Heart left ventricle (tissue), 13 donors: ENCODE data around the gene PKNOX2.

Experiments used
- POLR2A ChIP-seq, 2 donors: fragments of 450-650 bp; IDR thresholded peaks; one replicate each; pipeline ENCODE4 v1.6.1; 2017; ENCODE audit warnings: antibody characterized with exemption in 2 of 2, mild to moderate bottlenecking in 2 of 2, moderate library complexity in 2 of 2
- TF ChIP-seq, protein P1 (sequence below), 12 donors: fragments of 200-600 bp; sonication (generic) in 4 of 12; IDR thresholded peaks; one replicate each; pipeline versions ENCODE4 v1.5.0 to v1.8.0; 2018 to 2022; ENCODE audit warnings: antibody characterized with exemption in 12 of 12, mild to moderate bottlenecking in 5 of 12
- donor health status: ischemic (EF 13 %, LVEDD 7.1; RV severe dilation, severe dysfunction).
- donor health status: DM: no; HTN: yes; CAD: no.
- donor health status: DM: no; HTN: no; CAD: no.
- donor health status: ischemic (EF 25% LVEDD 6.9; RV normal size, moderate dysfunction).
- donor health status: ischemic (EF 25% LVEDD 5.7; RV mildly dilated, moderate dysfunction).
- donor health status: ischemic (EF 35%, LVEDD 5.7; RV mildly dilated, moderate dysfunction).
- donor health status: nonischemic (EF 11% LVEDD 7.7; RV severe dilation, severe dysfunction).
- donor health status: DM: yes; HTN: yes; CAD: no.
- donor health status: PGD.
- donor health status: ischemic (EF 29% LVEDD 5.4; RV normal size, mild dysfunction).
- donor health status: nonischemic (EF 23%, LVEDD 6.1; RV moderate dilation, normal function).

DNA sequence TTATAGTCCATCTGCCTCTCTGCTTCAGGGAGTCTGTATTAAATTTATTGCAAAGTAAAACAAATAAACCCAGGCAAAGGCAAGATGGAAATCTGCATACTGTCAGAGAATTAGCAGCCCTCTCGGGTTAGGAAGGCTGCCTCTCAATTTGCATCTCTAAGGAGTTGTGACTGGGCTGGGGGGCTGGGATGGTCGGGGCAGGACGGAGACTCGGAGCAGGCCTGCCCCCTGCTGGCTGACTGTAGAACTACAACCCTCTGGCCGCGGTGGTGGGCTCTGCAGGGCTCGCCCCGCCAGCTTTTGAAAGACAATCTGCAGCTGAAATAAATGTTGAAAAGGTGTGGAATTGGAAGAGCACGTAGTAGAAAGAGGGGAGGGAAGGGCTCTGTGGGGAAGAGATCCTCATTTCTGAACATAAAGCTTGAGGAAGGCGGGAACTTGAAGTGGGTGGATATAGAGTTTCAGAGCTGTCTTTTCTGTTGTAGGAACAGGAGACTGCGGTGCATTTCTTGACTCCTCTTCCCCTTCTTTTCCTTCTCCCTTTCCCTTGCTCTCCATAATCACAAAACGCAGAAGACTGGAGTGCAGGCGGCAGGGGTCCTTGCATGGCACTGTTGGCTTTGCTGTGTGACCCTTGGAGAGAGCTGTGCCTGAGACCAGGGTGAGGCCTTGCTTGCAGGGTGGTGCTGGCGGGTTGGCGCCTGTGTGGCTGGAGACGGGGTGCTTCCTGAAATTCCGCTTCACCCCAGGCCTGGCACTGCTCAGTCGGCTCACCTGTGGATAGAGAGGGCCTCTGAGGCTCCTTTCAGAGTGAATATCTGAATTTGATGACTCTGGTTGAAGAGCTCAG, 22.6 kb upstream of the PKNOX2 start:
- TF ChIP-seq, protein P1, sequence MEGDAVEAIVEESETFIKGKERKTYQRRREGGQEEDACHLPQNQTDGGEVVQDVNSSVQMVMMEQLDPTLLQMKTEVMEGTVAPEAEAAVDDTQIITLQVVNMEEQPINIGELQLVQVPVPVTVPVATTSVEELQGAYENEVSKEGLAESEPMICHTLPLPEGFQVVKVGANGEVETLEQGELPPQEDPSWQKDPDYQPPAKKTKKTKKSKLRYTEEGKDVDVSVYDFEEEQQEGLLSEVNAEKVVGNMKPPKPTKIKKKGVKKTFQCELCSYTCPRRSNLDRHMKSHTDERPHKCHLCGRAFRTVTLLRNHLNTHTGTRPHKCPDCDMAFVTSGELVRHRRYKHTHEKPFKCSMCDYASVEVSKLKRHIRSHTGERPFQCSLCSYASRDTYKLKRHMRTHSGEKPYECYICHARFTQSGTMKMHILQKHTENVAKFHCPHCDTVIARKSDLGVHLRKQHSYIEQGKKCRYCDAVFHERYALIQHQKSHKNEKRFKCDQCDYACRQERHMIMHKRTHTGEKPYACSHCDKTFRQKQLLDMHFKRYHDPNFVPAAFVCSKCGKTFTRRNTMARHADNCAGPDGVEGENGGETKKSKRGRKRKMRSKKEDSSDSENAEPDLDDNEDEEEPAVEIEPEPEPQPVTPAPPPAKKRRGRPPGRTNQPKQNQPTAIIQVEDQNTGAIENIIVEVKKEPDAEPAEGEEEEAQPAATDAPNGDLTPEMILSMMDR (IDR thresholded peaks at IDR 0.05), result peak; percentile 84 to 98 (median 94)
- TF ChIP-seq POLR2A (IDR thresholded peaks at IDR 0.05), result no peak
